SK-N-SH (cell line): ENCODE results near the gene MVP. TPM values are rescaled to one million over a fixed set of nuclear protein-coding genes. Genes with fewer than 3 reads are reported as not detected.

Source experiments
- CTCF ChIA-PET: fragments of 300-600, 350-600 bp; formaldehyde crosslinking; extraction: SDS; loops from one replicate; lab custom pipeline; 2021; lab: Yijun Ruan, JAX
- POLR2A ChIA-PET: fragments of 350-600 bp; sonication (Branson Sonifier 250); formaldehyde crosslinking; extraction: SDS; loops from one replicate; lab custom pipeline; 2020; ENCODE audit warnings: antibody characterized with exemption, inconsistent platforms; lab: Yijun Ruan, JAX
- DNase-seq: peaks from one replicate; pipeline ENCODE4 v3.0.0; 2012
- H2AFZ ChIP-seq: fragments of 200-600 bp; sonication (generic); 2 replicates; pipeline ENCODE4 v1.8.1; 2016; ENCODE audit warnings: antibody characterized with exemption, mild to moderate bottlenecking, low read depth
- H3F3A ChIP-seq: fragments of 200-600 bp; sonication (generic); replicated peaks from 2 replicates; pipeline ENCODE3; 2016; ENCODE audit warnings: antibody characterized with exemption, mild to moderate bottlenecking; ENCODE audit not compliant: insufficient read depth
- H3K27ac ChIP-seq, 2 experiments: fragments of 200-500 bp in 1 of 2; fragments of 200-600 bp in 1 of 2; sonication (Bioruptor generic) in 1 of 2; sonication (generic), shearing (Covaris generic) in 1 of 2; 2 replicates each; pipeline versions ENCODE4 v1.5.1 to v1.6.1; 2014 to 2016; ENCODE audit warnings: low read depth in 2 of 2, inconsistent platforms in 1 of 2, low read length in 1 of 2, mild to moderate bottlenecking in 1 of 2, mixed read lengths in 1 of 2
- H3K27me3 ChIP-seq: fragments of 200-600 bp; sonication (generic), shearing (Covaris generic); 2 replicates; pipeline ENCODE4 v1.6.1; 2016; ENCODE audit warnings: mixed run types; ENCODE audit not compliant: insufficient read depth
- H3K36me3 ChIP-seq, 2 experiments: fragments of 200-500 bp in 1 of 2; fragments of 200-600 bp in 1 of 2; sonication (Bioruptor generic) in 1 of 2; sonication (generic) in 1 of 2; replicated peaks in 1 of 2; 2 replicates each; pipeline versions ENCODE3 to v1.5.1; 2014 to 2016; ENCODE audit warnings: low read length in 1 of 2, mild to moderate bottlenecking in 1 of 2; ENCODE audit not compliant: insufficient read depth in 2 of 2, control insufficient read depth in 1 of 2
- H3K4me1 ChIP-seq, 2 experiments: fragments of 200-500 bp in 1 of 2; fragments of 200-600 bp in 1 of 2; sonication (Bioruptor generic) in 1 of 2; sonication (generic), shearing (Covaris generic) in 1 of 2; 2 replicates each; pipeline versions ENCODE4 v1.5.1 to v1.6.1; 2014 to 2016; ENCODE audit warnings: low read depth in 1 of 2, low read length in 1 of 2, mixed run types in 1 of 2; ENCODE audit not compliant: insufficient read depth in 2 of 2, control insufficient read depth in 1 of 2
- H3K4me2 ChIP-seq: fragments of 200-600 bp; sonication (generic), shearing (Covaris generic); 2 replicates; pipeline ENCODE4 v1.6.1; 2017; ENCODE audit warnings: mixed run types
- H3K4me3 ChIP-seq, 2 experiments: fragments of 200-500 bp in 1 of 2; fragments of 200-600 bp in 1 of 2; sonication (Bioruptor generic) in 1 of 2; sonication (generic), shearing (Covaris generic) in 1 of 2; 2 replicates each; pipeline versions ENCODE4 v1.5.1 to v1.8.1; 2014 to 2016; ENCODE audit warnings: low read depth in 2 of 2, inconsistent platforms in 1 of 2, low read length in 1 of 2, mild to moderate bottlenecking in 1 of 2, mixed read lengths in 1 of 2, moderate library complexity in 1 of 2
- H3K79me2 ChIP-seq: fragments of 200-600 bp; sonication (generic); 2 replicates; pipeline ENCODE4 v1.8.1; 2017; ENCODE audit warnings: mild to moderate bottlenecking; ENCODE audit not compliant: insufficient read depth
- H3K9ac ChIP-seq: fragments of 200-600 bp; sonication (generic); 2 replicates; pipeline ENCODE4 v1.6.1; 2017; ENCODE audit warnings: mixed run types
- H3K9me2 ChIP-seq: fragments of 200-600 bp; sonication (generic); 2 replicates; pipeline ENCODE4 v1.6.1; 2017; ENCODE audit warnings: mixed run types
- H3K9me3 ChIP-seq: fragments of 200-600 bp; sonication (generic); 2 replicates; pipeline ENCODE4 v1.6.1; 2017; ENCODE audit warnings: mixed run types, mild to moderate bottlenecking, moderate library complexity
- H4K20me1 ChIP-seq: fragments of 200-600 bp; sonication (generic); 2 replicates; pipeline ENCODE4 v1.6.1; 2017; ENCODE audit warnings: mild to moderate bottlenecking, mixed run types; ENCODE audit not compliant: insufficient read depth
- CHD2 ChIP-seq: fragments of 150-350 bp; IDR thresholded peaks from 2 replicates; pipeline ENCODE4 v1.6.1; 2018; ENCODE audit warnings: low read length; ENCODE audit not compliant: partially characterized antibody
- ELF1 ChIP-seq: IDR thresholded peaks from 2 replicates; pipeline ENCODE4 v1.4.0; 2012
- EP300 ChIP-seq, 2 experiments: IDR thresholded peaks; 2 replicates each; pipeline versions ENCODE4 v1.4.0 to v1.6.1; 2012; ENCODE audit warnings: borderline replicate concordance in 1 of 2, low read depth in 1 of 2, low read length in 1 of 2
- FOSL2 ChIP-seq: IDR thresholded peaks from 2 replicates; pipeline ENCODE4 v1.4.0; 2012; ENCODE audit warnings: low read depth, mild to moderate bottlenecking, moderate library complexity, borderline replicate concordance
- FOXJ3 ChIP-seq: sonication (generic); formaldehyde crosslinking; IDR thresholded peaks from 2 replicates; pipeline ENCODE4 v1.5.1; 2020; ENCODE audit warnings: mild to moderate bottlenecking, missing genetic modification reagents
- GATA2 ChIP-seq: sonication (generic); formaldehyde crosslinking; IDR thresholded peaks from 2 replicates; pipeline ENCODE4 v1.5.0; 2020; ENCODE audit warnings: mild to moderate bottlenecking, missing genetic modification reagents
- MEF2A ChIP-seq: IDR thresholded peaks from 2 replicates; pipeline ENCODE4 v1.4.0; 2012; ENCODE audit warnings: low read depth, borderline replicate concordance
- MXI1 ChIP-seq: IDR thresholded peaks from 2 replicates; pipeline ENCODE4 v1.6.1; 2012; ENCODE audit warnings: mild to moderate bottlenecking, low read depth, low read length, improper control_type of control experiment
- NRF1 ChIP-seq: IDR thresholded peaks from 2 replicates; pipeline ENCODE4 v1.6.1; 2012; ENCODE audit warnings: low read depth, mild to moderate bottlenecking, low read length
- RCOR1 ChIP-seq: fragments of 150-350 bp; IDR thresholded peaks from 2 replicates; pipeline ENCODE4 v1.6.1; 2017; ENCODE audit warnings: antibody characterized with exemption, low read length
- SIN3A ChIP-seq: IDR thresholded peaks from 2 replicates; pipeline ENCODE4 v1.6.1; 2012; ENCODE audit warnings: low read depth, mild to moderate bottlenecking, low read length, moderate library complexity, borderline replicate concordance
- SMC3 ChIP-seq: IDR thresholded peaks from 2 replicates; pipeline ENCODE4 v1.6.1; 2012; ENCODE audit warnings: low read depth, low read length, improper control_type of control experiment
- TAF1 ChIP-seq: IDR thresholded peaks from 2 replicates; pipeline ENCODE4 v1.6.1; 2012; ENCODE audit warnings: low read depth, mild to moderate bottlenecking, low read length, moderate library complexity, borderline replicate concordance
- TCF12 ChIP-seq: IDR thresholded peaks from 2 replicates; pipeline ENCODE4 v1.4.0; 2012
- USF2 ChIP-seq: fragments of 150-350 bp; IDR thresholded peaks from 2 replicates; pipeline ENCODE4 v1.6.1; 2017; ENCODE audit warnings: antibody characterized with exemption, low read length, low read depth, borderline replicate concordance
- ZBTB33 ChIP-seq: IDR thresholded peaks from 2 replicates; pipeline ENCODE4 v1.4.0; 2012; ENCODE audit warnings: low read depth, borderline replicate concordance
- WGBS: methylation state at CpG from one replicate; pipeline ENCODE4 v1.1.6; 2017; ENCODE audit warnings: low lambda C conversion rate; 5-methylcytosine and 5-hydroxymethylcytosine counted together
- polyA plus RNA-seq, 3 experiments: library from polyadenylated mRNA; depleted of rRNA; stranded (reverse); fragments of >200 nt; gene quantifications; 2 replicates each; pipeline ENCODE4 v1.2.3, GENCODE V29; 2012
- TF ChIP-seq, protein P1 (sequence below): fragments of 200-600 bp; sonication (generic); IDR thresholded peaks from 2 replicates; pipeline ENCODE4 v1.6.1; 2017; ENCODE audit warnings: antibody characterized with exemption, mild to moderate bottlenecking, moderate library complexity

The MVP gene
- polyA plus RNA-seq, 1 of the 3 experiments (the other 2 are of a cell fraction): 222 TPM

DNA sequence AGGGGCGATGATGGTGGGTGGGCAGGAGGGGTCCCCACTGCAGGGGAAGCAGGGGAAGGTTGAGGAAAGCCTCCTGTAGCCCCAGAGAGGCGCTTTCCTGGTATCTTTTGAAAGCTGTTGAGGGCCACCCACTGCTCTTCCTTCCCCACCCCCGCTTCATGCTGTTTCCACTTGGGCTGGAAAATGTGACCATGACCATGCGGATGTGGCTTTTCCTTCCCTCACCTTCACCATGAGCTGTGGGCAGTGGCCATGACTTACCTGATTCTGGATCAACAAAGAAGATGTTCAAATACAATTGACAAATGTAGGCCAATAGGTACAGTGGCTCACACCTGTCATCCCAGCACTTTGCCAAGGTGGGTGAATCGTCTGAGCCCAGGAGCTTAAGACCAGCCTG lies 13.8 kb downstream of the MVP start:
- no peaks in the 10 kb centered on the region for H4K20me1 ChIP-seq
- WGBS: 91% methylated on average over 5 of the region's 5 CpGs

More for the DNA sequence above, 13.8 kb downstream of the MVP start:
- Histone ChIP-seq H3K9ac (no peak overlapping the region), H3K27ac (no peak overlapping the region), H2AFZ (no peak overlapping the region), H3K27me3 (no peaks in the 10 kb centered on the region), H3K9me3 (no peaks in the 10 kb centered on the region), H3K79me2 (peaks cover 20% of the 10 kb centered on the region), H3K4me1 (no peaks in the 10 kb centered on the region), H3K9me2 (no peaks in the 10 kb centered on the region), H3F3A (peaks cover 4% of the 10 kb centered on the region), H3K4me2 (no peak overlapping the region)
- ChIA-PET CTCF (interaction anchor here (0.9 to 3.9 kb wide), 4 partner anchors 14 to 29 kb away, joined by 3 to 19 read pairs (median 7); partner anchors contain the start of genes CDIPT and PAGR1), POLR2A (interaction anchor here (0.8 to 1.4 kb wide), 3 partner anchors 9 to 128 kb away, joined by 3 to 4 read pairs (median 3); partner anchors contain the start of gene TMEM219)
- no peak for DNase-seq
- no peak for TF ChIP-seq MXI1
- TF ChIP-seq CHD2: no peak
- no peak for TF ChIP-seq SMC3
- TF ChIP-seq RCOR1: no peak
- no peak for TF ChIP-seq NRF1
- no peak for TF ChIP-seq USF2
- no peak for TF ChIP-seq TAF1
- TF ChIP-seq EP300 (IDR thresholded peaks at IDR 0.05; ENCODE audit: borderline replicate concordance in 1 of 2, low read depth in 1 of 2, low read length in 1 of 2): no peak
- no peak for TF ChIP-seq ELF1
- TF ChIP-seq MEF2A: no peak
- TF ChIP-seq FOXJ3 (CRISPR knock-in tag): no peak
- no peak for TF ChIP-seq ZBTB33
- TF ChIP-seq, protein P1, sequence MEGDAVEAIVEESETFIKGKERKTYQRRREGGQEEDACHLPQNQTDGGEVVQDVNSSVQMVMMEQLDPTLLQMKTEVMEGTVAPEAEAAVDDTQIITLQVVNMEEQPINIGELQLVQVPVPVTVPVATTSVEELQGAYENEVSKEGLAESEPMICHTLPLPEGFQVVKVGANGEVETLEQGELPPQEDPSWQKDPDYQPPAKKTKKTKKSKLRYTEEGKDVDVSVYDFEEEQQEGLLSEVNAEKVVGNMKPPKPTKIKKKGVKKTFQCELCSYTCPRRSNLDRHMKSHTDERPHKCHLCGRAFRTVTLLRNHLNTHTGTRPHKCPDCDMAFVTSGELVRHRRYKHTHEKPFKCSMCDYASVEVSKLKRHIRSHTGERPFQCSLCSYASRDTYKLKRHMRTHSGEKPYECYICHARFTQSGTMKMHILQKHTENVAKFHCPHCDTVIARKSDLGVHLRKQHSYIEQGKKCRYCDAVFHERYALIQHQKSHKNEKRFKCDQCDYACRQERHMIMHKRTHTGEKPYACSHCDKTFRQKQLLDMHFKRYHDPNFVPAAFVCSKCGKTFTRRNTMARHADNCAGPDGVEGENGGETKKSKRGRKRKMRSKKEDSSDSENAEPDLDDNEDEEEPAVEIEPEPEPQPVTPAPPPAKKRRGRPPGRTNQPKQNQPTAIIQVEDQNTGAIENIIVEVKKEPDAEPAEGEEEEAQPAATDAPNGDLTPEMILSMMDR: no peak
- TF ChIP-seq SIN3A: no peak
- no peak for TF ChIP-seq GATA2 (CRISPR knock-in tag)
- TF ChIP-seq FOSL2: no peak
- no peak for TF ChIP-seq TCF12
- TF ChIP-seq, all 33 proteins: peak for 0
- H3K36me3 ChIP-seq: peaks cover 17 to 41% of the 10 kb centered on the region in 2 experiments
- no peak overlapping the region for H3K4me3 ChIP-seq
